Testis (tissue), 2 donors: ENCODE results near the gene TMEM117.

ENCODE experiments used
- POLR2A ChIP-seq: fragments of 450-650 bp; IDR thresholded peaks from one replicate; pipeline ENCODE4 v1.6.1; 2017; ENCODE audit warnings: antibody characterized with exemption, mild to moderate bottlenecking, moderate library complexity
- TF ChIP-seq, protein P1 (sequence below), 3 experiments: fragments of 450-650 bp in 2 of 3; fragments of 200-600 bp in 1 of 3; sonication (generic) in 1 of 3; IDR thresholded peaks; one replicate each; pipeline ENCODE4 v1.5.1; 2016 to 2019; ENCODE audit warnings: antibody characterized with exemption in 3 of 3, mild to moderate bottlenecking in 2 of 3, moderate library complexity in 1 of 3

DNA sequence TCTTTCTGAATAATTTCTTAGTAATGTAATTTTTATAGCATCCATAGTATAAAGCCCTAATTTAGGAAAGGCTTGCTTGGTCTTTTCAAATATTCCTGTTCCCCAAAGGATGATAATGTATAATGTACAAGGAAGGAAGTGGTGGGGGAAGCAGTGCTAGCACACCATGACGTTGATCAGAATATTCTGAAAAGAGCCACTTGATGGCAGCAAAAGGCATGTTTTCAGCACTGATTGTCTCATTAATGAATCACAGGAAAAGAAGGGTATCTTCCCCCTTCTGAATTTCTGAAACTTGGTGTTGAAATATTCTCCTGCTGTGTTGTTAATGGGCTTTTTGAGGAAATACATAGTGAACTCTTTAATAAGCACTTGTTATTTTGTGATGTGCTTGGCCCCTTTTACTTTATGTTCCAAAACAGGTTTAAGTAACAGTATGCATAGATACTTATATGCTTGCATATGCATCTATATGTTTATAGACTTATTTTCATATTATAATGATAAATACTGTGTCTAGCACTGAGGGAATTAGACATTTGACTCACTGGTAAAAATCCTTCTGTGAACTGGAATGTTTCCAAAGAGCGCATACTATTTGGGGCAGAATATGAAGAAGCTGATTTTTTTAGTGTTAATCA lies 122.0 kb downstream of the TMEM117 start:
- TF ChIP-seq POLR2A: no peak
- TF ChIP-seq, protein P1, sequence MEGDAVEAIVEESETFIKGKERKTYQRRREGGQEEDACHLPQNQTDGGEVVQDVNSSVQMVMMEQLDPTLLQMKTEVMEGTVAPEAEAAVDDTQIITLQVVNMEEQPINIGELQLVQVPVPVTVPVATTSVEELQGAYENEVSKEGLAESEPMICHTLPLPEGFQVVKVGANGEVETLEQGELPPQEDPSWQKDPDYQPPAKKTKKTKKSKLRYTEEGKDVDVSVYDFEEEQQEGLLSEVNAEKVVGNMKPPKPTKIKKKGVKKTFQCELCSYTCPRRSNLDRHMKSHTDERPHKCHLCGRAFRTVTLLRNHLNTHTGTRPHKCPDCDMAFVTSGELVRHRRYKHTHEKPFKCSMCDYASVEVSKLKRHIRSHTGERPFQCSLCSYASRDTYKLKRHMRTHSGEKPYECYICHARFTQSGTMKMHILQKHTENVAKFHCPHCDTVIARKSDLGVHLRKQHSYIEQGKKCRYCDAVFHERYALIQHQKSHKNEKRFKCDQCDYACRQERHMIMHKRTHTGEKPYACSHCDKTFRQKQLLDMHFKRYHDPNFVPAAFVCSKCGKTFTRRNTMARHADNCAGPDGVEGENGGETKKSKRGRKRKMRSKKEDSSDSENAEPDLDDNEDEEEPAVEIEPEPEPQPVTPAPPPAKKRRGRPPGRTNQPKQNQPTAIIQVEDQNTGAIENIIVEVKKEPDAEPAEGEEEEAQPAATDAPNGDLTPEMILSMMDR (IDR thresholded peaks at IDR 0.05): peak in 1 of 3 experiments; percentile 31
